ENCODE data around the gene COL7A1.

Gene COL7A1

GRCh38 chr3:48516571-48516970 lies 78.6 kb downstream of the COL7A1 start:
- no peak for DNase-seq (ENCODE audit: low read depth)
- TF ChIP-seq CTCF (conservative IDR thresholded peaks at IDR 0.05; ENCODE audit: low read length): no peak
- H3K4me3 ChIP-seq (ENCODE audit: low read length): no peak overlapping the region

GRCh38 chr3:48514431-48515227 lies 80.5 kb downstream of the COL7A1 start:
- no peak overlapping the region for H3K4me3 ChIP-seq (ENCODE audit: low read length)
- no peak for DNase-seq (ENCODE audit: low read depth)
- TF ChIP-seq CTCF (conservative IDR thresholded peaks at IDR 0.05; ENCODE audit: low read length): no peak
